22Rv1 (cell line): ENCODE data around the gene PTPRC.

Experiments used
- CTCF ChIP-seq: fragments of 450-650 bp; IDR thresholded peaks from 2 replicates; pipeline ENCODE4 v1.5.1; 2017; ENCODE audit warnings: mild to moderate bottlenecking
- ZFX ChIP-seq: fragments of 450-650 bp; IDR thresholded peaks from 2 replicates; pipeline ENCODE4 v1.6.1; 2017; ENCODE audit warnings: antibody characterized with exemption, borderline replicate concordance

DNA sequence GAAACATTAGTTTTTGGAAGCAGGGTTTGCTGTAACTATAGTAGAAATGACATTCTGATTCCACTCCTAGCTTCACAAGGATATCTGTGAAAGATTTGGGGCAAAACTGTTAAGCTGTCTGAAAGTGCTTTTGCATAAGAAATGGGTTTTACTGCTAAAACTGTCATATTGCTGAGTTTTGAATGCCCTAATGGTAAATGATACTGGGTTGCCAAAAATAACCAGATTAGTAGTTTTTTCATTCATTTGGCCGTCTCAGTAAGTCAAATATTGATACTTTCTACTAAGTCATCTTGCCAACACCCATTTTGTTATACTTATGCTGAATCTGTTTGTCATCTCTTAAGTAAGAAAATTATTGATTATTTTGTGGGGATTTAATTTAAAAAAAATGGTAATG, 399 bp upstream of the PTPRC start:
- TF ChIP-seq CTCF (no peak), ZFX (no peak)
